NCI-H2171 treated with DMSO at 0.1 percent for 48 hours (cell line): ENCODE data around the gene PDPN.

Experiments used
- DNase-seq: peaks from one replicate; lab custom pipeline; 2025; lab: John Stamatoyannopoulos, UW

Gene PDPN

GRCh38 chr1:13617773-13618172 is 34.1 kb downstream of the PDPN start:
- no peak for DNase-seq

GRCh38 chr1:13618483-13618882 is 34.9 kb downstream of the PDPN start:
- no peak for DNase-seq

GRCh38 chr1:13619909-13620308 is 36.3 kb downstream of the PDPN start:
- DNase-seq: no peak

- no peak for DNase-seq
Measured at GRCh38 chr1:13620825-13621224, 37.2 kb downstream of the PDPN start.

GRCh38 chr1:13622446-13622845 is 38.8 kb downstream of the PDPN start:
- DNase-seq: no peak

- DNase-seq: no peak
Measured at GRCh38 chr1:13623021-13623637, 39.5 kb downstream of the PDPN start.

GRCh38 chr1:13624526-13624925 is 40.9 kb downstream of the PDPN start:
- DNase-seq: no peak

- DNase-seq: no peak
Measured at GRCh38 chr1:13627127-13627526, 43.5 kb downstream of the PDPN start.

- DNase-seq: no peak
Measured at GRCh38 chr1:13628218-13628617, 44.6 kb downstream of the PDPN start.

GRCh38 chr1:13628711-13629110 is 45.1 kb downstream of the PDPN start:
- DNase-seq: no peak

GRCh38 chr1:13642306-13643004 is 58.8 kb downstream of the PDPN start:
- DNase-seq: peak; percentile 56

GRCh38 chr1:13643017-13643416 is 59.4 kb downstream of the PDPN start:
- no peak for DNase-seq

- no peak for DNase-seq
Measured at GRCh38 chr1:13646521-13646920, 62.9 kb downstream of the PDPN start.

GRCh38 chr1:13651279-13651678 is 67.6 kb downstream of the PDPN start:
- DNase-seq: no peak

GRCh38 chr1:13652238-13652637 is 68.6 kb downstream of the PDPN start:
- no peak for DNase-seq

- DNase-seq: no peak
Measured at GRCh38 chr1:13661539-13661938, 77.9 kb downstream of the PDPN start.

GRCh38 chr1:13662493-13662892 is 78.9 kb downstream of the PDPN start:
- no peak for DNase-seq

- DNase-seq: no peak
Measured at GRCh38 chr1:13663969-13664368, 80.3 kb downstream of the PDPN start.

GRCh38 chr1:13664451-13664850 is 80.8 kb downstream of the PDPN start:
- peak; percentile 65 for DNase-seq

- peak; percentile 96 for DNase-seq
Measured at GRCh38 chr1:13666317-13666716, 82.7 kb downstream of the PDPN start.
